Activated naive CD8-positive, alpha-beta T cell treated with anti-CD3 and anti-CD28 coated beads for 36 hours (primary cell): ENCODE data around the gene FAM219A. TPM values are rescaled to one million over a fixed set of nuclear protein-coding genes. Genes with fewer than 3 reads are reported as not detected.
"Not testable (repeated sequence)": the region's sequence is repeated elsewhere in the genome, so short reads cannot be mapped to it uniquely, and the experiment has no call there.

ENCODE experiments used
- DNase-seq: peaks from one replicate; pipeline ENCODE4 v3.0.0; 2021
- H3K27ac Mint-ChIP-seq: one replicate; pipeline ENCODE4 v1.8.0; 2022; ENCODE audit warnings: mild to moderate bottlenecking, moderate library complexity, mixed read lengths
- H3K27me3 Mint-ChIP-seq: one replicate; pipeline ENCODE4 v1.8.0; 2022; ENCODE audit warnings: mild to moderate bottlenecking, mixed read lengths
- H3K36me3 Mint-ChIP-seq: one replicate; pipeline ENCODE4 v1.8.0; 2021; ENCODE audit warnings: mild to moderate bottlenecking, mixed read lengths
- H3K4me1 Mint-ChIP-seq: one replicate; pipeline ENCODE4 v1.8.0; 2021; ENCODE audit warnings: mixed read lengths
- H3K4me3 Mint-ChIP-seq: one replicate; pipeline ENCODE4 v1.8.0; 2022; ENCODE audit warnings: mild to moderate bottlenecking, moderate library complexity, mixed read lengths
- H3K9me3 Mint-ChIP-seq: one replicate; pipeline ENCODE4 v1.8.0; 2022; ENCODE audit warnings: mixed read lengths
- total RNA-seq, 2 experiments: library from RNA; stranded (reverse); gene quantifications; one replicate each; pipeline ENCODE4 v1.2.3, GENCODE V29; 2021

FAM219A gene
- total RNA-seq, 2 experiments from 2014 or later, result 7.5 to 8.2 TPM

GRCh38 chr9:34352122-34352652 lies 106.2 kb downstream of the FAM219A start:
- DNase-seq, H3K4me3 Mint-ChIP-seq, H3K4me1 Mint-ChIP-seq, H3K27ac Mint-ChIP-seq, H3K27me3 Mint-ChIP-seq: not testable (repeated sequence)
- H3K9me3 Mint-ChIP-seq, result peaks cover 12% of the 10 kb centered on the region
- peaks cover 21% of the 10 kb centered on the region for H3K36me3 Mint-ChIP-seq

- no peak overlapping the region for H3K4me3 Mint-ChIP-seq
- no peaks in the 10 kb centered on the region for H3K4me1 Mint-ChIP-seq
- H3K27ac Mint-ChIP-seq, result no peak overlapping the region
- DNase-seq, result no peak
- peaks cover 10% of the 10 kb centered on the region for H3K36me3 Mint-ChIP-seq
- H3K9me3 Mint-ChIP-seq, result no peaks in the 10 kb centered on the region
- H3K27me3 Mint-ChIP-seq, result no peaks in the 10 kb centered on the region
Measured at GRCh38 chr9:34349324-34349723, 109.0 kb downstream of the FAM219A start.

Other genes with a start within 250 kb of the FAM219A start
- 1 to 10 TPM; 6.2 to 6.5 TPM for gene KIF24, start 129.3 kb downstream of the FAM219A start, total RNA-seq
- gene NUDT2, start 129.0 kb downstream of the FAM219A start, total RNA-seq, result 10 to 100 TPM; 28.0 to 32.7 TPM
- 1 to 10 TPM; 3.6 to 4.4 TPM for gene MYORG, start 81.7 kb downstream of the FAM219A start, total RNA-seq
- gene DNAI1, start 235 bp upstream of the FAM219A start, total RNA-seq, result not detected
- under 1 TPM in 1 of 2 experiments, not detected in 1; 0.27 TPM for gene ENHO, start 64.4 kb upstream of the FAM219A start, total RNA-seq
- gene CNTFR, start 131.2 kb upstream of the FAM219A start, total RNA-seq, result not detected
- 10 to 100 TPM; 31.6 to 34.6 TPM for gene RPP25L, start 153.5 kb upstream of the FAM219A start, total RNA-seq
- 10 to 100 TPM; 62.9 to 63.0 TPM for gene DCTN3, start 161.9 kb upstream of the FAM219A start, total RNA-seq
- gene ARID3C, start 170.5 kb upstream of the FAM219A start, total RNA-seq, result under 1 TPM in 1 of 2 experiments, not detected in 1; 0.31 TPM
- 100 to 1,000 TPM; 111 to 113 TPM for gene SIGMAR1, start 179.2 kb upstream of the FAM219A start, total RNA-seq
- 10 to 100 TPM; 42.4 to 43.4 TPM for gene GALT, start 188.1 kb upstream of the FAM219A start, total RNA-seq
- 10 to 100 TPM; 12.1 to 13.0 TPM for gene IL11RA, start 193.6 kb upstream of the FAM219A start, total RNA-seq
- under 1 TPM in 1 of 2 experiments, not detected in 1; 0.82 TPM for gene CCL27, start 204.1 kb upstream of the FAM219A start, total RNA-seq
- gene CCL19, start 232.7 kb upstream of the FAM219A start, total RNA-seq, result not detected